GM19240 (cell line): ENCODE measurements around the gene ANKRD31.
"Not testable (repeated sequence)": the region's sequence is repeated elsewhere in the genome, so short reads cannot be mapped to it uniquely, and the experiment has no call there.

Experiments
- DNase-seq: peaks from one replicate; pipeline ENCODE4 v3.0.0; 2011; ENCODE audit warnings: low spot score; ENCODE audit not compliant: insufficient read length

ANKRD31 gene

DNA sequence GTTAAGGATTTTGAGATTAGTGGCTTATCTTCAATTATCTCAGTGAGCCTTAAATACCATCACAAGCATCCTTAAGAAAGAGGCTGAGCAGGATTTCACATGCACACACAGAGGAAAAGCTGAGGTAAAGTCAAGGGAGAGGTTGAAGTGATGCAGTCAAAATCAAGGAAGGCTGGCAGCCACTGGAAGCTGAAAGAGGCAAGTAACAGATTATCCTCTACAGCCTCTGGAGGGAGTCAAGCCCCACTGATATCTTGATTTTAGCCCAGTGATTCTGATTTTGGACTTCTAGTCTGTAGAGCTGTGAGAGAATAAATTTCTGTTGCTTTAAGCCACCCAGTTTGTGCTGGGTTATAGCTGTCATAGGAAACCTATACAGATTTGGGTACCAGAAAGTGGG, 80.1 kb downstream of the ANKRD31 start:
- DNase-seq = no peak

DNA sequence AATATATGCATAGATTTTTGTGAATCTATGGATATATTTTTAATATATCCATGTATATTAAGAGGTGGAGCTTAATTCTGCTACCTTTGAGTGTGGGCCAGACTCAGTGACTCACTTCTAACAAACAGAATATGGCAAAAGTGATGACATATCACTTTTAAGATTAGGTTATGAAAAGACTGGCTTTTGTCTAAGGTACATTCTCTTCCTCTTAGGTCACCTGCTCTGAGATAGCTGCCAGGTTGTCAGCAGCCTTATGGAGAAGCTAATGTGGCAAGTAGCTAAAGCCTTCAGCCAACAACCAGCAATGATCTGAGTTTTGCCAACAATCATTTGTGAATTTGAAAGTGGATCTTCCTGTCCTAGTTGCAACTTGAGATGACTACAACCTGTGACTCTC, 83.8 kb downstream of the ANKRD31 start:
- DNase-seq = no peak

DNA sequence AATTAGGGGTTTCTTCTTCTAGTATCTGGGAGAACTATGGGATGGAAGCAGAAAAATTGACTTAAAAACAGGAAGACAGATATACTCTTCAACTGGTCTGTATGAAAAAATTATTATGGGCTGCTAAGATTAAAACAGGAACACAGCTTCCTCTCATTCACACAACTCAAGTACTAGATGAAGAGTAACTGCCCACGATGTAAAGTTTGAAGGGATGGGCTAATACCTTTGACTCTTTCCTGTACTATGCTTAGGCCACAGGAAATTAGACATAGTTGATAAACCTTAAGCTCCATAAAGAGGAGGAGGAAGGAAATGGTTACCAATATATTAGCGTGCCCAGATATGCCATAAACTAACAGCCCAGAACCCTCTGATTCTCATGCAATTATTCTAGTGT, 88.6 kb downstream of the ANKRD31 start:
- DNase-seq = no peak

DNA sequence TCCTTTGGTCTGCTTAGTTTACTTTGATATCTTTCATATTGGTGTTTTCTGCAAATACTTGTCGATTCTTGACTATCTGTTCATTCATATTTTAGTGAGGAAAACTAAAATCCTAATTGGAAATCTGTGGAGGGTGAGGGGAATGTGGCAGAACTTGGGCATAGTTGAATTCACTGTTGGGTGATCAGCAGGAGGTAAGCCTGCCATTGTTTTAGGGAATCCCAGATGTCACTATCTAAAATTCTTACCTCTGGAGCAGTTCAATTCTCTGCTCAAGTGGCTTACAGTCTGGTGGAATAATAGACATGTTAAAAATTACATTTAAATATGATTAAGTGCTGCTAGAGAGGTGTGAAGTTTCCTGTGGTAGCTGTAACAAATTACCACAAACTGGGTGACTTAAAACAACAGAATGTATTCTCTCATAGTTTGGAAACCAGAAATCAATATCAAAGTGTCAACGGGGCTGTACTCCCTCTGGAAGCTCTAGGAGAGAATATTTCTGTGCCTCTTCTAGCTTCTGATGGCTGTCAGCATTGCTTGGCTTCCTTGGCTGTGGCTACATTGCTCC, 94.0 kb downstream of the ANKRD31 start:
- no peak for DNase-seq

DNA sequence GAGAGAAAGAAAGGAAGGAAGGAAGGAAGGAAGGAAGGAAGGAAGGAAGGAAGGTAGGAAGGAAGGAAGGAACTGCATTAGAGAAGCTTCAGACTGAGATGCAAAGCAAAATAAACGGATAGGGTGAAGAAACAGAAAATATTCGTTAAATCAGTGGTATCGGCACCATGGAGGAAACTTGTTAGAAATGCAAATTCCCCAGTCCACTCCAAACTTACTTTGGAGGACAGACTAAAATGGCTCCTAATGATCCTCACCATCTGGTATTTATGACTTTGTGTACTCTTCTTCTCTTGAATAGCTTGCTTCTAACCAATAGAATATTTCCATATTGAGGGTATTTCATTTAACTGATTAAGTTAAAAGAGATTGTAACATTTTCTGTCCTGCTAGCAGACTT, 96.4 kb downstream of the ANKRD31 start:
- DNase-seq = no peak

DNA sequence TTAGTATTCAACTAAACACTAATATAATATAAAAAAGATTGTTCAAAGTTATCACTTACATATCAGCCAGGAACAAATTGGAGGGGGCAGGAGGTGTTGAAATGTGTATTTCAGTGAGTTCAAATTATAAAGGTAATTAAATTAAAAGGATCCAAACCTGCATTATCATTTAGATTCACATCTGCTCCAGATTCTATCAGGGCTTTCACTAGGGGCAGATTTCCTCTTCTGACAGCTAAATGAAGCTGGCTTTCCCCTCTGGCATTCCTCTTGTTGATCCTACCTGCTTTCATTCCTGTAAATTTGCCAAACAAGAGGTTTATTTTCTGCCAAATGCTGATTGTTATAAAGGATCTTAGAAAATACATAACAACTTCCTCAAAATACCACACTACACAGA, 98.0 kb downstream of the ANKRD31 start:
- DNase-seq = no peak

DNA sequence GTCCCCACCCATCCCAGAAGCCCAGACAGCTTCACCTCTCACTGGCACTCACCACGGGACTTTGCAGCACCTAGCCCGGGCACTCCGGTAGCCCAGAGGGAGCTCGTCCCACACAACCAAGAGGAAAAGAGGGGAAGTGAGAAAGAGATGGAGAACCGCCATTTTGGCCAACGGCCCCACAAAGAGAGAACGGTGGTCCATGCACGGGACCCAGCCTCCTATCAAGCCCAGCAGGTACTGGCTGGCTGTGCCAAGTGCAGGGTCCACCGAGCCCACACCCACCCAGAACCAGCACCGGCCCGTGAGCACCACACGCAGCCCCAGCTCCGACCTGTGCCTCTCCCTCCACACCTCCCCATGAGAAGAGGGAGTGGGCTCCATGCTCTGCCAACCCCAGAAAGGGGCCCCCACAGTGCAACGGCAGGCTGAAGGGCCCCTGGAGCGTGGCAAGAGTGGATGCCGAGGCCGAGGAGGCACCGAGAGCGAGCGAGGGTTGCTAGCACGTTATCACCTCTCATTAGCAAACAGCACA, 105.8 kb downstream of the ANKRD31 start:
- DNase-seq = no peak

DNA sequence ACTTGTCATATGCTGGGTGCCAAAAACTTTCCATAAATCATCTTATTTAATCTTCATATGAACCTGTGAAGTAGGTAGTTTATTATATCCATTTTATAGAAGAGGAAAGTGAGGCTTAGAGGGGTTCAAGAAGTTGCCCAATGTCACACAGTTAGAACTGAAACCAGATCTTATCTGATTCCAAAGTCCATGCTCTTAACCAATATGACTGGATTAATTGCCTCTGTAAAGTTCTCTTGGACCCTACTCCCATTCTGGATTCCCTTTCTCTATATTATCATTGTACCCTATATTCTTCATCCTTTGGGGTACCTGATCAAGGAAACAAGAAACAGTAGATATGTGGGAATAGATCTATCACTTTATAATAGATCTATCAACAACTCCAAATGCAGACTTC, 119.8 kb downstream of the ANKRD31 start:
- no peak for DNase-seq

DNA sequence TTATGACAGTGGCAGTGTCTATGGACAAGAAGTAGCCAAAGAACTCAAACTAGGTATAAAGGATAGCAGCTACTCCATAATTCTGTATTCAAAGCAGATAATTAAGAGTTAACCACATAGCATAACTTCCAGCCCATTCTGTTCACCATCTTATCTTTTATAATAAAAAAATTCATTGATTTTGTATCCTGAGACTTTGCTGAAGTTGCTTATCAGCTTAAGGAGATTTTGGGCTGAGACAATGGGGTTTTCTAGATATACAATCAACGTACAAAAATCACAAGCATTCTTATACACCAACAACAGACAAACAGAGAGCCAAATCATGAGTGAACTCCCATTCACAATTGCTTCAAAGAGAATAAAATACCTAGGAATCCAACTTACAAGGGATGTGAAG, 122.4 kb downstream of the ANKRD31 start:
- not testable (repeated sequence) for DNase-seq

DNA sequence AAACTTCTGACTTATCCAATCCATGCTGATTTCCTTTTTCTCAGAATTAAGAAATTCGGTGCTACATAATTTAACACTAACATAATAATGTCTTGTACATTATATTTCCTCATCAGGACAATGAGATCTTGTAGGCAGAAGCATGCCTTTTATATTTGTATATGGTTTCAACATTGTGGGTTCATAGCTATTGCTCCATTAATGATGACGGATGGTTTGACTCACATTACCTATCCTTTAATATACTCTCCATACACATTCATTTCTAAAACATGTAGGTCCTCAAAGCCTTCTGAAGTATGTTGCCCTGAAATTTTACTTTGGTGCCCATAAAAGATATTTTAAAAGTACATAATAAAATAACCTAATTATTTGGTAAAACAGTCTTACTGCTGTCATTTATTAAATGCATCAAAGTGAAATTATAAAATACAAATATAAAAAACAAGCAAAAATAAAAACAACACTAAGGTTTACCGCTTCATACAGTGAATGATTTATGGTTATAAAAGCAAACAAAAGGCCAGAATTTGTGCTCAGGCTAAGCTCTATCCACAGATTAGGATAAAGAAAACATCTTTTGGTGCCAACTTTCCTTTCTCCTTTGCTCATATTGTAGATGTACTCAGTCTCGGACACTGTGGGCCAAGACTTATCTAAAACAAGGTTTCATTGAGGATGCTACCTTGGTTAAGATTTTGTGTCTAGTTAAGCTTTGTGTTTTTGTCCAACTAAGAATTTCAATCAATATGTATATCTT, 123.1 kb downstream of the ANKRD31 start:
- no peak for DNase-seq

DNA sequence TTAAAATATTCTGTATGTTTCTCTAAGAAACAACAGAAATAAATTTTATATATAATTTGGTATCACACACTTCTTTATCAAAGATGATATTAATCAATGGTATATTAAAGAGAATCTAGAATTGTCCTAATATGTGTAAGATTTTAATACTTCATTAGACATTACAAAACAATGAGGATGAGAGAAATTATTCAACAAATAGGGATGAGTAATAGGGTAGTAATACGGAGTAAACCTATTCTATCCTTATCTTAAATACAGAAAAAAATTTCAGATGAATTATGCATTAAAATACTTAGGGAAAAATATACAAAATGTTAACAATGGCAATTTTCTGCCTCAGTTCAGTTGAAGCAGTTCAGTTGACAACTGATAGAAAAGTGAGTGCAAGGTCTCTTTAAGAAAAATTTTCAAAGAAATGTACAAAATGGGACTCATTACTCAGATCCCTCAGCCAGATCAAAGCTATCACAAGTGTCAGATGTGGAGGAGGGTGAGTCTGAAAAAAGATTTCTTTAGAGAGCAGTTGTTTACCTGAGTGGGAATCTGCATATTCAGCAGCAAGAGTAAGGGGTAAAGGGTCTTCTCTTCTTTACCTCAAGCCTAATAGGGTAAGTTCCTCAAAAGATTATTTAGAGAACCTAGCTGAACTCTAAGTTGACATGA, 127.6 kb downstream of the ANKRD31 start:
- no peak for DNase-seq

DNA sequence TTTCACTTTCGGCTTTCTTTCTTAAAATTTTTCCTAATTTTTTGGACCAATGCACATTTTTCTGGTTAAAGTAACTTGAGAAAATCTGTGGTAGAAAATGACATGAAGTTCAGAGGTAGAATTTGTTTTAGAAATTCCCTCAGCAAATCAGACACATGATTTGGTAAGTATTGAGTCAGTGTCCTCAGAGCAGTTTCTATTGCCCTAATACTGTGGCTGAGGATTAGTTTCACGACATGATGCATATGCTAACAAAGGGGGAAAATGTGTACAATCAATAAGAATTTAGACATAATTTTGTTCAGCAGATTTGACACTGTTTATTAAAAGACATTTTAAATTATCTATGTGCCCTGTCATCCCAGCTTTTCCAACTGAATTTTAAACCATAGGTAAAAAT, 128.2 kb downstream of the ANKRD31 start:
- no peak for DNase-seq

DNA sequence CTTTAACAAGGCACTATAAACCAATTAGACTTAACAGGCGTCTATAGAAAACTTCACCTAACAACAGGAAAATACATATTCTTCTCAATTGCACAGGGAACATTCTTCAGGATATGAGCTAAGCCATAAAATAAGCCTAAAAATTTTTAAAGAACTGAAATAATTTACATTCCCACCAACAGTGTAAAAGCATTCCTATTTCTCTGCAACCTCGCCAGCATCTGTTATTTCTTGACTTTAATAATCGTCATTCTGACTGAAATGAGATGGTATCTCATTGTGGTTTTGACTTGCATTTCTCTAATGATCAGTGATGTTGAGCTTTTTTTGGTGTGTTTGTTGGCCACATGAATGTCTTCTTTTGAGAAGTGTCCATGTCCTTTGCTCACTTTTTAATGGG, 140.7 kb downstream of the ANKRD31 start:
- DNase-seq = not testable (repeated sequence)

DNA sequence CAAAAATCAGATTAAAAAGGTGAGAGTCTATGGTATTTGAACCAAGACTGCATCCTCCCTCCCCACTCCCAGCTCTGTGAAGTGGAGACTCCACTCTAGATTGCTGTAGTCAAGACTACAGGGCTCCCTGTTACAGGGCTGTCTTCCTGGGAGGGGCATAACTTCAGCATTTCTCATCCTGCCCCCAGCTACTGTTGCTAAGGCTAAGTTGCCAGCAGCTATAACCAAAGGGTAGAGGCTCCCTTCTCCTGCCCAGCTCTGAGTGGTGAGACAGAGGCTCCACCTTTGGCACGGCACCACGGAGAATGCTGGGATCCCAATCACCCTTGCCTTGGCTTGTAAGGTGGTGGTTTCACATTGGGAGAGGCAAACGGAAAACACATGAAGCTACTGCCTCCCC, 145.1 kb downstream of the ANKRD31 start:
- no peak for DNase-seq

DNA sequence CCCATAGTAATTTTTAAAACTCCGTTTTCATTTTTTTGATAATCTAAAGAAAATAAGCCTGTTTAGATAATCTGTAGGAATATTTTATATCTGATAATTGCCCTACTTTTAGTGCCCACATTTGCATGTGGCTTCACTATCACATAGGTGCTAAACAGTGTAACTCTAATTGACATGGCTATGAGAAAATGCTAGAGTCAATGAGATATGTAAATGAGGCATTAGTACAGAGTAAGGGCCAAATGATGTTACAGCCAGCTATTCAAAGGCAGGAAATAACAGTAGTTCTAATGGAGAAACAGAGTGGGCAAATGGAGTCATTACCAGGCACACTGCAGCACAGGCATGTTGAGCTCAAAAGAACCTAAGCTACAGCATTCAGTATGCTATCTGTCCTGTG, 147.0 kb downstream of the ANKRD31 start:
- no peak for DNase-seq

DNA sequence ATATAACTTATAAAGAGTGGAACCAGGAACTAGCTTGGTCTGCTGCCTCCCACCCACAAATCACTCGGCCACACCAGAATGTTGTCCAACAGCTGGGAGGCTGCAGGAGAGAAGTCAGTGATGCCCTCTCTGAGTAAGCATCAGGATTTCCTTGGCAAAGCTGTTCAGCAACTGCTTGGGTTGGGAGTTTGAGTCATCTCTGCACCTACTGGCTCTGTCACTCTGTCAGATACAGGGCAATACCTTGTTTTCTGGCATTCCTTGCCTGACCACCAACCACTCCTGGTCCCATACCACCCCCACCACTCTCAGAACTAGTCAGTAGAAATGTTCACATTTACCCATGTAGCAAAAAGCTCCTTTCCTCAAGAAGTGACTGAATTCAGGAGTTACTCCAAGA, 147.5 kb downstream of the ANKRD31 start:
- DNase-seq = no peak

DNA sequence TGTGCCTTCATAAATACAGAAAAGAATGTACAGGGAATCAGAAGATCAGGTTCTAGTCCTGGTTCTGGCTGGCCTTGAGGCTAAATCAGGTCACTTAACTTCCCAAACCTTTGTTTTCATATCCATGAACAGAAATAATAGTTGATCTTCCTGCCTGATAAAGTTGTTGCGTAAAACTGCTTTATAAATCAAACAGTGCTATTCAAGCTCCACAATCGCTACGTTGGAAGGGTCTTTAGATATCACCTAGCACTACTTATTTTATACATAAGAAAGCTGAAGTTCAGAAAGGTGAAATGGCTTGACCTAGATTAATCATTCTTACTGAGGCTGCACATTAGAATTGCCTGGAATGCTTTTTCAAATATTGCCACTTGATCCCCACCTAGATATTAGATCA, 148.0 kb downstream of the ANKRD31 start:
- DNase-seq = no peak

DNA sequence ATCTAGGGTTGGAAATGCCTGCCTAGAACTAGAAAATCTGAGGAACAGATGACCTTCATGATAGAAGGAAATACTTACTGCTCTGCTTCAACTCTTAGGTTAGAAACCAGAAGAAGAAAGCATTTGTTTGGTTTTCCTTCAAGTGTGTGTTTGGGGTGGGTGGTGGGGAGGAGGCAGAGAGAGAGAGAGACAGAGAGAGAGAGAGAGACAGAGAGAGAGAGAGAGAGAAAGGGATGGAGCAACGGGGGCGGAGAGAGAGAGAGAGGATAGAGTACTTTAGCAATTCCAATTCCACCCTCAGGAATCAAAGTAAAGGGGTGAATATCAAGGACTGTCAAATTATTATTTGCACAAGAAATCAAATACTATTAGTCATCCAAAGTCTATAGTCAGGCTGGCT, 155.2 kb downstream of the ANKRD31 start:
- DNase-seq = no peak

DNA sequence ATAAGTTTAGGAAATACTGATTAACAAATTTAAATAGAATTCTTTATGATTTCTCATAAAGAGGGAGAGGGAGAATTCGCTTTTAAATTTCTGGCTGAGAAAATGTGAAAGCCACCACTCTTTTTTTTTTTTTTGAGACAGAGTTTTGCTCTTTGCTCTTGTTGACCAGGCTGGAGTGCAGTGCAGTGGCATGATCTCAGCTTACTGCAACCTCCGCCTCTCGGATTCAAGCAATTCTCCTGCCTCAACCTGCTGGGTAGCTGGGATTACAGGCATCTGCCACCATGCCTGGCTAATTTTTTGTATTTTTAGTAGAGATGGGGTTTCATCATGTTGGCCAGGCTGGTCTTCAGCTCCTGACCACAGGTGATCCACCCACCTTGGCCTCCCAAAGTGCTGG, 157.3 kb downstream of the ANKRD31 start:
- not testable (repeated sequence) for DNase-seq

DNA sequence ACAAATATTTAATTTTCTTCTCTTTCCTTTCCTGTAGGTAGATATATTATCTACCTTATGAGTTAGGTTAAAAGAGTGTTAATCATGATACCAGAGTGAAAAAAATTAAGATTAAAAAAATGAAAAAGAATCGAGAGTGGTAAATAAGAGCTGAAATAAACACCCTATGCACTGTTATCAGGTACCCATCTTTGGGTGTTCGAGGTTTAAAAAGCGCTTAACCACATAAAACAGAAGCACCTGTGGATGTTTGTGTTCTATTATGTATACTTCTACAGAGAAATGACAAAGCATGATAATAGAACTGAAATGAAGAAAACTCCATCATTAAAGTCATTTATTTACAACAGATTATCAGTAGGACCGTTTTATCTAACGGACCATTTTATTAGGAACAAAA, 158.7 kb downstream of the ANKRD31 start:
- no peak for DNase-seq

DNA sequence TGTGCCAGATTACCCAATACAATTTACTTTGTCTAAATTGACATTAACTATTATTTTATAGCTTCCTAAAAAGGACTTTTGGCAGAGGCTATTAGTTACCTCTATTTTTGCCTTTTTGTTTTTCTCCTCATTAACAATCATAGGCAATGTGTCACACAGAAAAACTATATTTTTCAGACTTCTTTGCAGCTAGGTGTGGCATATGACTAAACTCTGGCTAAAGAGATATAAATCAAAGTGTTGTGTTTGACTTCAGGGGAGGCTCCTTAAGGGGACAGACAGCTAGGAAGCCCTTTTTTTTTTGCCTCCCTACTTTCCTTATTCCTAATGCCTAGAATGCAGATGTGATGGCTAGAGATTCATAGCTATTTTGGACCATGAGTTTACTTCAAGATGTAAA, 164.6 kb downstream of the ANKRD31 start:
- no peak for DNase-seq

DNA sequence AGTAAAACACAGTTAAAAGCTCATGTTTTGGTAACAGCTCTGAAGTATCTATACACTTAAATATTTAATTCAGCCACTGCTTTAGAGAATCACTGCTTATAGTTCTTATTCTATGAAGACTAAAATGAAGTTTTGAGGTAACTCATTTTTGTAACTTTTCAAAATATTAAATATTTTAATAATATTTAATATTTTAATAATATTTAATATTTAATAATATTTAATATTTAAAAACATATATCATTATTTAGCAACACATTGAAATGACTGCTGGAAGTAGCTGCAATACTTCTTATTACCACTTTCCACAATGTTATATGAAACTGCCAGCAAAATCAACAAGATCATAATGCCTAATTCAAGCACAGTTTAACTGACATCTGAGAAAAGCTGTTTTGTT, 165.6 kb downstream of the ANKRD31 start:
- DNase-seq = no peak

DNA sequence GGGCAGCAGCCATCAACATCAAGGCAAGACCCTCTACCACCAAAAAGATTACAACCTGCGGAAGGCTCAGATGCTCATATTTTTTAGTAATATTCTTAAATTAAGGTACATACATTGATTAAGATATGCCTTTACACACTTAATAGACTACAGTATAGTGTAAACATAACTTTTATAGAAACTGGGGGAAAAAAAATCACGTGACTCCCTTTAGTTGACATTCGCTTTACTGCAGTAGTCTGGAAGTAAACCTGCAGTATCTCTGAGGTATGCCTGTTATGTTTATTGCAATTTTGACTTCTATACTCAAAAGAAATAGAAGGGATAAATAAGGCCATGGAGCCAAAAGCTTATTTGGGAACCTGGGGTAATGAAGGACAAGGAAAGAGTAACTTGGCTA, 169.2 kb downstream of the ANKRD31 start:
- DNase-seq = no peak
